ENCODE results near the gene CMBL.

CMBL gene

DNA sequence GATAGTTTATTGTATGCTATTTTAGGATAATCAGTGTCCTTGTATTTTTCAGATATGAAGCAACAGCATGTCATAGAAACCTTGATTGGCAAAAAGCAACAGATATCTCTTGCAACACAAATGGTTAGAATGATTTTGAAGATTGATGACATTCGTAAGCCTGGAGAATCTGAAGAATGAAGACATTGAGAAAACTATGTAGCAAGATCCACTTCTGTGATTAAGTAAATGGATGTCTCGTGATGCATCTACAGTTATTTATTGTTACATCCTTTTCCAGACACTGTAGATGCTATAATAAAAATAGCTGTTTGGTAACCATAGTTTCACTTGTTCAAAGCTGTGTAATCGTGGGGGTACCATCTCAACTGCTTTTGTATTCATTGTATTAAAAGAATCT, 43.1 kb downstream of the CMBL start:
- no peak overlapping the region for H3K4me3 ChIP-seq
- TF ChIP-seq CTCF (IDR thresholded peaks at IDR 0.05) = no peak
- no peak for DNase-seq (ENCODE audit: low spot score)
- no peak overlapping the region for H3K27ac ChIP-seq

DNA sequence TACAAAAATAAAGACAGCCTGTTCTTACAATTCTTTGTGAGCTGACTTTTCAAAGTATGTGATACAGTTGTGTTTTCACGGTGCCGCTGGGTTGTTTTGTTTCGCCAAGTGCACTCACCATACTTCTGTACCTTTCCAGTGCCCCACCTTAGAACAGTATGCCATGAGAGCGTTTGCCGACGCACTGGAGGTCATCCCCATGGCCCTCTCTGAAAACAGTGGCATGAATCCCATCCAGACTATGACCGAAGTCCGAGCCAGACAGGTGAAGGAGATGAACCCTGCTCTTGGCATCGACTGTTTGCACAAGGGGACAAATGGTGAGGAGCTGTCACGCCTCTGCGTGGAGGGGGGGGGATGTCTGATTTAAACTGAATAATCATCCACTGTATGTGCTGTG, 44.7 kb downstream of the CMBL start:
- no peak overlapping the region for H3K27ac ChIP-seq
- DNase-seq (ENCODE audit: low spot score) = no peak
- no peak overlapping the region for H3K4me3 ChIP-seq
- no peak for TF ChIP-seq CTCF (IDR thresholded peaks at IDR 0.05)

DNA sequence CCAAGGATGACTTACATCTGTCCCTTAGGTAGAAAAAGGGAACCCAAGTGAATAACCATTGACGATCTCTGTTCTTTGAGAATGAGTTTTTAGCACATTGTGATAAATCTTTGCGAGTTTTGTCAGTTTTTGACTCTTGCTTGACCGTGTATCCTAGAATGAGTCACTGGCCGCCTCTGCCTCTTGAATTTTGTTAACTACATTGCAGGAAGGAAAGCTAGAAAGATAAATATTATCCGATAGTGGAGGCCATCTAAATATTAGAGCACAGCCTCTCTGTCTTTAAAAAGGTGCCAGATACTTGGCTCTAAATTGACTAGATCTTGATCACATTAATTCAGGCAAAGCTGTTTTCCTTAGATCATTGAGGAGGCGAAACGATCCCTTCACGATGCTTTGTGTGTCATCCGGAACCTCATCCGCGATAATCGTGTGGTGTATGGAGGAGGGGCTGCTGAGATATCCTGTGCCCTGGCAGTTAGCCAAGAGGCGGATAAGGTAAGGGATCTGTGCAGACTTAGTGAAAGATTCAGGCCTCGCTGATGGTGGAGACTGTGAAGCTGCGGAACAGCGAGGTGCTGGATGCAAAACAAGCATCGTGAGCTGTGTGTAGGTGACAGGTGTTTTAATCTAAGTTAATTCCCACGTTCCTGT, 45.5 kb downstream of the CMBL start:
- no peak for TF ChIP-seq CTCF (IDR thresholded peaks at IDR 0.05)
- no peak overlapping the region for H3K27ac ChIP-seq
- DNase-seq (ENCODE audit: low spot score) = no peak
- H3K4me3 ChIP-seq = no peak overlapping the region

- TF ChIP-seq CTCF (IDR thresholded peaks at IDR 0.05) = no peak
Measured at GRCh38 chr5:10261065-10261464, 46.6 kb downstream of the CMBL start.

DNA sequence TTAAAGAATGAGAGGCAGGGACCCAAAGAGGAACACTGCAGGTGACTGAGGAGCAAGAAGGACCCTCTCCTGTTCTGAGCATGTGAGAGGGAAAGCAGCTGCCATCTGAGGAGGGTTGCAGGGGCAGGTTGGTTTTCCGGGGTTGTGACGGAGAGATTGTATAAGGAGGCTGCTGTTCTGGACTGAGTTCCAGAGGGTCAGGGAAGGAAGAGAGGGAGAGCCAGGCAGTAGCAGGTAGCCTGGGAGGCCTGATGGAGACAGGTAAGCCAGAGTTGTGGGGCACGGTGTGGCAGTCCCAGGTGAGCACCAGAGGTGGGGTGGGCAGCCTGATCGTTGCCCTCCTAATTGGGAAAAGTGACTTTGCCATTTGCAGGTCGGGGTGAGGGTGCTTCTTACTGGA, 47.8 kb downstream of the CMBL start:
- Histone ChIP-seq H3K27ac (no peak overlapping the region), H3K4me3 (no peak overlapping the region)
- no peak for TF ChIP-seq CTCF (IDR thresholded peaks at IDR 0.05)
- no peak for DNase-seq (ENCODE audit: low spot score)

More at GRCh38 chr5:10261065-10261464, 46.6 kb downstream of the CMBL start:
- H3K27ac ChIP-seq = no peak overlapping the region
- H3K4me3 ChIP-seq = no peak overlapping the region
- DNase-seq (ENCODE audit: low spot score) = no peak

DNA sequence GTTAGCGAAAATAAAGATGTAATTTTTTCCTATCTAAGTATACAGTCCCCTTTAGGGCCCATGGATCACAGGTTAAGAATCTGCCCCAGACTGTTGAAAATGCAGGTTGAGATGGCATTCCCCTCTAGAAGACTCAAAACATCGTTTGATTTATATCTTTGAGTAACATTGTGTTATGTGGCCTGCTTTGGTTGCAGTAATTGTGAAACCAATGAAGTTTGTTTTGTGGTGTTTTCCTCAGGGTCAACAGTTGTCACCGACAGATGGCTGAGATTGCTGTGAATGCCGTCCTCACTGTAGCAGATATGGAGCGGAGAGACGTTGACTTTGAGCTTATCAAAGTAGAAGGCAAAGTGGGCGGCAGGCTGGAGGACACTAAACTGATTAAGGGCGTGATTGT, 49.8 kb downstream of the CMBL start:
- no peak overlapping the region for H3K27ac ChIP-seq
- TF ChIP-seq CTCF (IDR thresholded peaks at IDR 0.05) = no peak
- no peak overlapping the region for H3K4me3 ChIP-seq
- DNase-seq (ENCODE audit: low spot score) = no peak

- Histone ChIP-seq H3K27ac (no peak overlapping the region), H3K4me3 (no peak overlapping the region)
- DNase-seq (ENCODE audit: low spot score) = no peak
- no peak for TF ChIP-seq CTCF (IDR thresholded peaks at IDR 0.05)
Measured at GRCh38 chr5:10254686-10255085, 53.0 kb downstream of the CMBL start.

Measured in coronary artery (tissue), 2 donors.